SH-SY5Y (cell line): ENCODE results near the gene FNDC3A.

Experiments used
- GATA2 ChIP-seq: IDR thresholded peaks from 2 replicates; pipeline ENCODE4 v1.6.1; 2011; ENCODE audit warnings: mild to moderate bottlenecking, low read depth, low read length
- GATA3 ChIP-seq: IDR thresholded peaks from 2 replicates; pipeline ENCODE4 v1.6.1; 2011; ENCODE audit warnings: low read depth, mild to moderate bottlenecking, low read length, moderate library complexity

GRCh38 chr13:49084961-49085360 is 109.2 kb downstream of the FNDC3A start:
- TF ChIP-seq GATA2 (no peak), GATA3 (no peak)
